GM19043 (cell line): ENCODE results near the gene ARHGEF33.
"Not testable (repeated sequence)": the region's sequence is repeated elsewhere in the genome, so short reads cannot be mapped to it uniquely, and the experiment has no call there.

Experiments used
- ATAC-seq: cut with Tn5 transposase; IDR thresholded peaks from one replicate; pipeline ENCODE4 v1.9.1; 2021; ENCODE audit warnings: low read depth; ENCODE audit not compliant: unreplicated experiment

The ARHGEF33 gene

DNA sequence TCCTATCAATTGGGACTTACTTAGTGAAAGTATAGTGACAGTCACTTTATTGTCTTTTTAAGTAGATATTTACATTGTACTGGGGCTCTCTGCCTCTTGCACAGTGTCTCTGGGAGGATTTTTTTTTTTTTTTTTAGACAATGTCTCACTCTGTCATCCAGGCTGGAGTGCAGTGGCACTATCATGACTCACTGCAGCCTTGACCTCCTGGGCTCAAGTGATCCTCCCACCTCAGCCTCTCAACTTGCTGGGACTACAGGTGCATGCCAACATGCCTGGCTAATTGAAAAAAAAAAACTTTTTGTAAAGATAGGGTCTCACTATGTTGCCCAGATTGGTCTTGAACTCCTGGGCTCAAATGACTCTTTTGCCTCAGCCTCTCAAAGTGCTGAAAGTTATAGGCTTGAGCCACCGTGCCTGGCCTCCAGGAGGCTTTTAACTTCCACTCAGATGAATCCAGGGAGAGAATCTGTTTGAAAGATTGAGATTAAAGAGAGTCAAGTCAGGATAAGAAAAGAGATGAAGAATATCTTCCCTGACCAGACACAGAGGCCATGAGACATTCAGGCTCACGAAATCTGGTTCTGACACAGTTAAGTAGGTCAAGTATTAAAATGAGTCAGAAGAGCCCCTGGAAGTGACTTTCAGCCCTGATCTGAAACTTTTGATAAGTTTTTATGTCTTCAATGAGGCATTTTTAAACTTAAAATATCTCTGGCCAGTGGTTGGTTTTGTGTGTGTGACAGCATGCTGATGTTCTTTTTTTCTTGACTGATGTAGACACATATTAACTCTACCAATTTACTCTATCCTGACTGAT is 18.3 kb downstream of the ARHGEF33 start:
- ATAC-seq: peak; percentile 73

DNA sequence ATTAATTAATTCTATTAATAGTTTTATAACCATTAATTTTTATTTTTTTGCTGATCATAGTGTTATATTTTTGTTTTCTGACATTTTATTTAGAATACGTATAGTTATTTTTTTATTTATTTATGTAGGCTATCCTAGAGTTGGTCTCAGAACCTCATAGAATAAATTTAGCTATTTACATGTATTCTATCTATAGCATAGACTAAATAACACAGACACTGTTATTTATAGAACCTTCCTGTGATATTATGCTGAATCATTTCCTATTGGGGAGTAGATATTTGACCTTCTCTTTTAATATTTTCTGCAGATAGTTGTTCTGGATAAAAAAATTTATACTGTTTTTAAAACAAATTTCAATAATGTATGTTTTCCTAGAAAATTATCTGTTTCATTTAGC is 20.2 kb downstream of the ARHGEF33 start:
- ATAC-seq: no peak

DNA sequence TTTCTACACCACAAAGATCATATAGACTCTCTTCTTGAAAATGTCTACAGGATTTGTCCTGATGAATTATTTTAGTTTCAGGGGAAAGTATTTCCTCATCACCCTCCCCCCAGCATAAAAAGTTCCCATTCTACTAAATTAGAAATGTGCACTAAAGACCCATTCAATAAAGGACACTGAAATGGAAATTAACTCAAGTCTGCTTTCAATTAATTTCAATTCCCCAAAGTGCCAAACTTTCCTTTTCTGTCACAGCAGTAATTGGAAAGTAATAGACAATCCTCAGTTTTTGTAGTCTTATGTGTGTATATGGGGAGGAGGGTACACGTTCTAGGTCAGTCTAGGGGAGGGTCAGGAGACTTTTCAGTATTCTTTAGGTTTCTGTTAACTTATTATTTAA is 21.5 kb downstream of the ARHGEF33 start:
- ATAC-seq: no peak

DNA sequence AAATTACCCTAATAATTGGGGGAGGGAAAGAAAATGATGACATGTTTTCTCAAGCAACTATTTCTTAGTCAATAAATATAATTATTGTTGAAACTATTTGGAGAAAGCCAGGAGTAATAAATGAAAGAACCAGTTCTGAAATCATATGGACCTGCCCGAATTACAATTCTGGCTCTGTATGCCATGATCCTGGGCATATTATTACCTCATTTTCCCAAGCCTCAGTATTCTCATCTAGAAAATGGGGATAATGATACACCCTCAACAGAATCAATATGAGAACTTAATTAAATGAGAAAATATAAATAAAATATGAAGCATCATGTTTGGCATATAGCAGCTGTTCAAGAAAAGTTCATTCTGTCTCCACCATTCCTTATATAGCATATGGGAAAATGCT is 22.9 kb downstream of the ARHGEF33 start:
- no peak for ATAC-seq

DNA sequence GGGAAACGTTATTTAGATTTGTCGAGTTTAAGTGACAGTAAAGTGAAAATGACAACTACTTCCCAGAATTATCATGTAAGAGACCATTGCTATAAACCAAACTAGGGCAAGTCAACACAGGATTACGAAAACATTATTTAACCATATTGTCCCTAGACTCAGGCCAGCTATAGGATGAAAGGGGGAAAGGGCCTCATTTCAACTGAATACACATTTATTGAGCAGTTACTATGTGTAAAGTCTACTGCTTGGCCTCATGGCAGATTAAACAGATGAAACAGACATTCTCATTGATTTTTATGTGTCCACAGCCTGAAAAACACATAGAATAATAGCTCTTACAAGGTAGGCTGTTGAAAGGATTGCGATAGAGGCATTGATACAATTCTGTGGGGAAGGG is 32.7 kb downstream of the ARHGEF33 start:
- ATAC-seq: no peak

DNA sequence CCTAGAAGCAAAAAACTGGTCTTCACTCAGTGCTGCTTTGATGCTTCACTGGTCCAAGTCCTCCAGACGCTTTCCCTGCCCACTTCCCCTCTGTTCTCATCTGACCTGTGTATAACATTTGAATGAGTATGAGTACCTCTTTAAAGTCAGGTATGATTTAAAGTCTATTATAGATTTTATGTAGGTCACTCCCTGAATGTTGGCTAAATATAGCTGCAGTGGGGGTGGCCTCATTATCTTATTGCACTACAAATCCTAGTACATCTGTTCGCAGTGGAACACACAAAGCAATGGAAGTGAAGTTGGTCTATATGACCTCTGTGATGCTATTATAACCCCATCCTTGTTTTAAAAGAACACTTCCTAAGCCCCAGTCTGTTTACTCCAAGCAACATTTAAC is 33.2 kb downstream of the ARHGEF33 start:
- ATAC-seq: no peak

DNA sequence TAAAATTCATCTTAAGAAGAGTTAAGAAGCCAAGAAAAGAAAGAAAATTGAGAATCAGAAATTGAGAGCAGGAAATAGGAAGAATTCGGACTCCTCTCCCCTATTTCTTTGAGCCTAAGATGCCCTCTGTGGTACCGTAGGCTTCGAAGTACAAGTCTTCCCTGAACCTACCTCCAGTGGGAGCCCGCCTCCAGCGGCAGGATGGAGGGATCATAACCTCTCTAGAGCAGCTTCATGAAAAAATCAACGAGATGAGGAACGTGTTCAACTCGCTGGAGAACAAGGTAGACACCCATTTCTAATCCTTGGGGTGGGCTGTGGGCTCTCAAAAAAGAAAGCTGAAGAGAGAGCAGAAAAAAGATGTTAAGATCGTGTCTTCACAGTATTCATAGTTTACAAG is 36.3 kb downstream of the ARHGEF33 start:
- no peak for ATAC-seq

DNA sequence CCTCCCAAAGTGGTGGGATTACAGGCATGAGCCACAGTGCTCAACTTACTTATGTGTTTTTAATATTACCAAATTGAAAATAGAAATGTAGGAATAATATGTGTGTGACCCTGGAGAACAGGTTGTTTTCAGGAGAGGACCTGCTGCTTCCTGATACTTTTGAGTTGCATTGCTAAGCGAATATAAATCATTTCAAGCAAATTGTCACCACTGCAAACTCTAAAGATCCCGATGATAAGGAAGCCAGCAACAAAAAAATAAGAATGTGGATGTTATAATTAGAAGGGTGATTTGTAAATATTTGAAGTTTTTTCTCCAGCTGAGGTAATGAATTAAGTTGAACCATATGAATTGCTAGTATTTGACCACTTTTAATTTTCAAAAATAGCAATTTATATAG is 40.9 kb downstream of the ARHGEF33 start:
- ATAC-seq: no peak

DNA sequence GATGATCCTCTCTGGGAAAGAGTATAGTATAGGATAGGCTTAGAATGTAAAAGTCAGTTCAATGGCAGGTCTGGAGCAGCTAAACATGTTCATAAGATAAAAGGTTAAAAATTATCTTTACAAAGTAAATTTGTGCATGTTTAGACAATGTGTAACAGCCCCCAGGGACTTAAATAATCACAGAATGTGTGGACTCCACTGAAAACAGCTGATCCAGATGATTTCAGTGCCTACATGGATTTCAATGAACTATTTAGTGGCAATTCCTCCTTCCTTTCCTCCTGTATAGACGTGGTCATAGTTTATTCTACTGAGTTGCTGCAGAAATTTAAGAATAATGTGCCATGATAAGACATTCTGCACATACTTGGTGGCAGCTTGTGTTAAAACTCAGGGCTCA is 42.9 kb downstream of the ARHGEF33 start:
- ATAC-seq: no peak

DNA sequence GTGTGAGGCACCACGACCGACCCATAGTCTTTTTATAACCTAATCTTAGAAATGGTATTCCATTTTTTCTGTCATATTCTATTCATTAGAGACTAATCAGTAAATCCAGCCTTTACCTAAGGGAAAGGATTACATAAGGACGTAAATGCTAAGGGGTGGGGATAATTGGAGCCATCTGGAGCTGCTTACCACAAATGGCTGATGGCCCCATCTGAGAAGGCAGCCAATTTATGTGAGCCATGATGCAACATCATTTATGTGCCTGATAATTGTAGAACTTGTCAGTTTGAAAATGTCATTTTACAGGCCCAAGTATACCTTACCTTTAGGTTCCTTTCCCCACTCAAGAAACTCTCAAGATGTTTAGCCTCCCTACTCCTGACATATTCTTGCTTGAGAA is 44.0 kb downstream of the ARHGEF33 start:
- no peak for ATAC-seq

DNA sequence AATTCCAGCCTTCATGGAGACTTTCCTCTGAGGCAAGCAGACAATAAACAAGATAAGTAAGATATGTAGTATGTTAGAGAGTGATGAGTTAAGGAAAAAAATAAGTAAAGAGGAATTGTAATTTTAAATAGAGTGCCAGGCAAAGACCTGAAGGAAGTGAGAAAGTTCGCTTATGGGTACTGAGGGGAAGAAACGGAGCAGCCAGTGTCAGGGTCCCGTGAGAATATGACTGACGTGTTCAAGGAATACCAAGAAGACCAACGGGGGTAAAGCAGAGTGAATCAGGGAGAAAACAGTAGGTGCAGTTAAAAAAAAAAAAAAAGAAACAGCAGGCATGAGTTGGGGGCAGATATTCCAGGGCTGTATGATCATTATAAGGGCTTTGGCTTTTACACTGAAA is 45.1 kb downstream of the ARHGEF33 start:
- ATAC-seq: no peak

DNA sequence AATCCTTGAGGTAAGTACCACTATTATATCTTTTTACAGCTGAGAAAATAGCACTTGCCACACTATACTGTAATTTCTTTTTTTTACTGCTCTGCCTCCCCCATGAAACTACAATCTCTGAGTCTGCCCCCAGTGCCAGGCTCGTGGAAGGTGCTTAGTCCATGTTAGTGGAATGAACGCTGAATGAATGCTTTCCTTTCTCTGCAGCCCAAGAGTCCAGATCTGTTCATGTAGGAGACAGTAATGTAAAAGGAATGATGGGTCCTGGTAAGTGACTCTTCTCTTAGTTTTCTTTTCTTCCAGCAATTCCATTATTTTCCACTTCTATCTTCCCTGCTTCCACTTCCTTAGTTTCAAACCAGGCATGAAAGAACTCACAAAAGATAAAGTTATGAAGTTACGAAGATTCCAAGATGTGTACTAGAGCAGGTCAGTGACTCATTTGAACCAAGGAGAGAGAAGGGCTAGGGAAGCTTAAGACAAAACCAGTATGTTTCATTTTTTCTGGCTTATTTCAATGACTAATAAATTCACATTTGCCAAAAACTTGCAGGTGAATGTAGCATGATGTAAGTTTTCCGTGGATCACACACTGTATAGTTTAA is 46.0 kb downstream of the ARHGEF33 start:
- ATAC-seq: no peak

DNA sequence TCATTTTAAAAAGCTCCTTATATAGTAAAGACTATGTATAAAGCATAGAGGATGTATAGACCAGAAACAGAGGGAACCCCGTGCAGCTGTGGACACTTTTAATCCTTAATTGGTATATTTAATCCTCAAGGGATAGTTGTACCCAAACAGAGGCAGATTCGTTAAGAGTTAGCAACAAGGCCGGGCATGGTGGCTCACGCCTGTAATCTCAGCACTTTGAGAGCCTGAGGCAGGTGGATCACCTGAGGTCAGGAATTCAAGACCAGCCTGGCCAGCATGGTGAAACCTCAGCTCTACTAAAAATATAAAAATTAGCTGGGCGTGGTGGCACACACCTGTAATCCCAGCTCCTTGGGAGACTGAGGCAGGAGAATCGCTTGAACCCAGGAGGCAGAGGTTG is 46.8 kb downstream of the ARHGEF33 start:
- ATAC-seq: not testable (repeated sequence)

DNA sequence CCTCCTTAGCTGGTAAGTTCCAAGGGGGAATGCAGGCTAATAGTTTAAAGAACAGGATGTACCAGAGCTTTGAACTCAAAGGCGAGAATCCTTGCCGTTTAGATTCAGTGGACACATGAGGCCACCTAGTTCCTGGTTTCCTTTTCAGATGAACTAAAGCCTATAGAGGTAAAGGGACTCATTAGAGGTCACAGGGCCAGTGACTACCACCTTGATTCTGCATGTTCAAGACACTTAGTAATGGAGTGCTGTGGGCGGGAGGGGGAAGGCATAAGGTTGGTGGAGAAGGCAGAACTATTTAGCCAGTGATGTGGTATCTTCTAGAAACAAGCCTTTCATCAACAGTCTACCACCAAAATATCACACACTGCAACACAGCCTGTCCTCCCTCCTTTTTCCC is 47.9 kb downstream of the ARHGEF33 start:
- no peak for ATAC-seq

DNA sequence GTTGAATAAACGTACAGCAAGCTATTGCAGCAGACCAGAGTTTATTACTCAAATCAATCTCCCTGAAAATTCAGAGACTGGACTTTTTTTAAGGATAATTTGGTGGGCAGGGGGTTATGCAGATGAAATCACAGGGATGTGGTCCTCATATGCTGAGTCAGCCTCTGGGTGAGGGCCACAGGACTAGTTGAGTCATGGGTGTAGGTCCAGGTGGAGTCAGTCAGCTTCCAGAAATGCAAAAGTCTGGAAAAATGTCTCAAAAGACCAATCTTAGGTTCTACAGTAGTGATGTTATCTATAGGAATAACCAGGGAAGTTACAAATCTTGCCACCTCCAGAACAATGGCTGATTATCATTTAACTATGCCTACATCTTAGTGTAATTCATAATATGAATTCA is 51.1 kb downstream of the ARHGEF33 start:
- ATAC-seq: no peak

DNA sequence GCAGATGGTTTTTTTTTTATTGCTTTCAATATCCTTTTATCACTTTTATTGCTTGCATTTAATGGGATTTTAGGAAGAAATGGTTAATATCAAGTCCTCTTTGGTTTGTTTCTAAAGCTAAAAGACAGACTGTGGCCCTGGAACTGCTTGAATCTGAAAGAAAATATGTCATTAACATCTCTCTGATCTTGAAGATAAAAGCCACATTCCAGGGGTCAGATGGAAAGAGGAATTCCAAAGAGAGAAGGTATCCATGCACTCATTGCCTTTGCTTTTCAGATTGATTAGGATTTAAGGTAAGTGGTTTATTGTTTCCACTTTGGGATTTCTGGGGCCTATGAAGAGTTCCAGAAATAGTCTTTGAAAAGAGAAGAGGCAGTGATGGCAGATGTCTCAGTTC is 54.1 kb downstream of the ARHGEF33 start:
- ATAC-seq: no peak

DNA sequence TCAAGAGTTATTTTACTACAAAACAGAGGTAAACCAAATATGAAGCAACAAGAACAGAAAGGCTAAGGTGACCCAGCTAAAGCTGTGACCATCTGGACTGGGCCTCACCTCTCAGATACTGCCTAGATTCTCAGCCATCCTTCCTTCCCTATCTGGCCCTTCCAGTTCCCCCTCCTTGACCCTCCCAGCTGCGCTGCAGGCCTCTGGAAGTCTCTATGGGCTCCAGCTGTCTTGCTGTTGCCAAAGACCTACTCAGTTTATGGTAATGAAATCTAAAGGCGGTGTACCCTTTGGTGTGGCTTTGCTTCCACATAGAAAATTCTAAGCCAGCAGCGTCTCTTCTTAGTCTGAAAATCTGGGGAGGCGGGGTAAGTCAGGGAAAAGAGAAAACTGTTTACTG is 55.7 kb downstream of the ARHGEF33 start:
- ATAC-seq: no peak

DNA sequence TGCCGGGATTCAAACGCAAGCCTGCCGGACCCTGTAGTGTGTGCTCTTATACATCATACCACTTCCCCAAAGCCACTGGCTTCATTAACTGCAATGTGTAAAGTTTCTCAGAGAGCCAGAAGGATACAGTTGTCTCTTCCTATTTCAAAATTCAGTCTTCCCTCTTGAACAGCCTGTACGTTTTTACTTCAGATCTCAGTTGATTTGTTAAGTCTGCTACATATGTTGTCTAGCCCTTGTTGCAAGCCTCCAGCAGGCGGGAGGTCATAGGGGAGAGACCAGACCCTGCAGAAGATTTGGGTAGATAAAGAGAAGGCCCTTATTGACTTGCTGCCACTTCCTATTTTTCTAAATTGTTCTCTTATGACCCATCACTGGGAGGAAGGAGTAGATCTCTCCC is 56.2 kb downstream of the ARHGEF33 start:
- no peak for ATAC-seq

DNA sequence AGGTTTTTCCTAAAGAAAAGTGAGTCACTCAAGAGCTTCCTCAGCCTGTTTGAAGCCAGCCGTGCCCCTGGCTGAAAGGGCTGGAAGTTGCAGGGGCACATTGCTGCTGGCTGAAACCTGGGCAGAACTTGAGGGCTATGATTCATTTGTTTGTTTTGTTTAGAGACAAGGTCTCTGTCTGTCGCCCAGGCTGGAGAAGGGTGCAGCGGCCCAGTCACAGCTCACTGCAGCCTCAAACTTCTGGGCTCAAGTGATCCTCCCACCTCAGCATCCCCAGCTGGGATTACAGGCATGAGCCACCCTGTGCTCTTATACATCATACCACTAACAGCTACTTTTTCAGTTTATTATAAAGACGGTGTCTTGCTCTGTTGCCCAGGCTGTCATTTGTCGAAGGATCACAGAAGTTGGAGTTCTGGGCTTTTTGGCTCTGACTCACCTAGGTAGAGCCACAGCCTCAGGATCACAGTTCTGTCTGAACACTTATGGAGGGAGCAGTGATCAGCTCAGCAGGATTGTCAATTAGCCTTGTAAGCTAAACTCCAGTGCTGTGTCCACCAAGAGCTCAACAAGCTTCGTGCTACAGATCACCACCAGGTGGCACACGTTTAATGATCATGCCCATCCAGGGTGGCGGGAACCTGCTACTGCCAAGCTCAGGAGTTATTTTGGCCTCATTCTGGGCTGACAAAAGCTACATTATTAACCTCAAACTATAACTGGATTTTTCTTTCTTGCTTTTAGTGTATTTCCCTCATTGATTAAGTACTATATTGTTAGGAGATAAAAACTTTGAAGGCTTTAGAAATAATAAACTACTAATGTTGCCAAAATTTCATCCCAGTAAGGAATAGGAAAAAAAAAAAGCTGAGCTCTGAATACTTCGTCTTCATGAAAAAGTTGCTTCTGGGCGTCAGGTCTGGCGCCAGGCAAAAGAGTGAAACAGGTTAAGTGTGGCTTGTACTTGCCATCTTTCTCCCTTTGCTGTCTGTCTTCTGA is 57.9 kb downstream of the ARHGEF33 start:
- peak; percentile 82 for ATAC-seq

DNA sequence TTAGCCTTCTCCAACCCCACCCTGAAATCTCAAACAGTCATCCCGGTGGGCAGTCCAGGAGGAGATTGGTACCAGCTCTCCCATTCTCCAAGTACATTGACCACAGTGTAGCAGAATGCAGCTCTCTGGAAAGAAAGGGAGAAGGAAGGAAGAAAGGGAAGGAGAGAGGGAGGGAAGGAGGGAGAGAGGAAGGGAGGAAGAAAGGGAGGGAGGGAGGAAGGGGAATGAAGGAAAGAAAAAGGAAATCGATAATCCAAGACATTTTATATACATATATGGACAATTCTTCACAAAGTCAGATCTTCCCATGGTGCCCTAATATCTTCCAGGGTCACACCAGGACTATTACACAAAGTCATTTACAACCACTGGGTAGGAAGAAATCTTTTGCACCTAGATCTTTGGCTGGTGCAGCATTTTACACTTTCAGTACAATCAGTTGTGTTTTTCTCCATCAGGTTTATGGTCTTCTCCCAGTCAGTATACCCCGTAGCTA is 58.8 kb downstream of the ARHGEF33 start:
- ATAC-seq: no peak

DNA sequence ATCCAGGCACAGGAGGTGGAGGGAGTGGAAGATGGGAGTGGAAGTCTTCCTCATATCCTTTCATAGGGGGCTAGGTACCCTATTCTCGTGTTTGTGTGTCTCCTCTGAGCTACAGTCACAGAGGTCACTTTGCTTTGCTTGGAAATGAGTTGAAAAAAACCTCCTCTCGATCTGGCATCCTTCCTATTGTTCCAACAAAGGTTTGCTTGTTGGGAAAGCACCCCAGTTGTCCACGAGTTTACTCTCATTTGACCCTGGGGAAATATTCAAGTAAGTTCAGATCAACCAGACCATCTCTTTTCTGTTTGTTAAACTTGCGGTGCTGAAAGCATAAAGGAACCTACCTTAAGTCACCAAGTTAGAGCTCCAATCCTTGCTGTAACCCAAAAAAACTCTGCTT is 59.3 kb downstream of the ARHGEF33 start:
- no peak for ATAC-seq
